ENCODE results near the gene SLC6A20. TPM values are rescaled to one million over a fixed set of nuclear protein-coding genes. Genes with fewer than 3 reads are reported as not detected.
"Not testable (repeated sequence)": the region's sequence is repeated elsewhere in the genome, so short reads cannot be mapped to it uniquely, and the experiment has no call there.

SLC6A20 gene
- total RNA-seq, 1 donor: 0.10 TPM

DNA sequence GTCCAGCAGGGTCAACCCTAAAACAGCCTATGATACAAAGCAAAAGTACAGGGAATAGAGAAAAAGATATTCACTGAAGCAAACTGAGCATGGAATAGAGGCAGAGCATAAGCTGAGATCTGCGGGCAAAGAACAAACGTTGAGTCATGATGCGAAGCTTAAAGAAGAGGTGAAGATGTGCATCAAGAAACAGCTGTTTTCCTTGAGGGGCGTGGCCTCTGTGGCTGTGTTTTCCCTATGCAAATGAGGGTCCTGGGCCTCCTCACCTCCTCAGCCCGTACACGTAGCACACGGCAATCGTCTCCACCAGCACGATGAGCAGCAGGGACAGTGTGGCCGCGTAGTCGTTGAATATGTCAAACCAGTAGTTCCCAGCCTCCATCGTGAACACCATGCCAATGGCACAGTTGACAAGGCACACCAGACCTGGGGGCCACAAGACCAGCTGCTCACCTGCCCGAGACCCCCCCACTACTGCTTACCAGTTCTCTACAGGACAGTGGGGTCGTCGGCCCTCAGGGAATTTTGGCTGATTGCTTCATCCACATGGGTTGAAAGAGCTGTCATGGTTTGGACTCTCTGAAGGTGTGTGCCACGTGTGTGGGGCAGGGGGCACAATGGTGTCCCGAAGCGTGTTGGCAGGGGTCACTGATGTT is 33.6 kb downstream of the SLC6A20 start:
- Histone ChIP-seq H3K4me1 (ENCODE audit: insufficient read depth, low read length) (no peaks in the 10 kb centered on the region), H3K27me3 (ENCODE audit: insufficient read depth, low read length) (no peaks in the 10 kb centered on the region)

DNA sequence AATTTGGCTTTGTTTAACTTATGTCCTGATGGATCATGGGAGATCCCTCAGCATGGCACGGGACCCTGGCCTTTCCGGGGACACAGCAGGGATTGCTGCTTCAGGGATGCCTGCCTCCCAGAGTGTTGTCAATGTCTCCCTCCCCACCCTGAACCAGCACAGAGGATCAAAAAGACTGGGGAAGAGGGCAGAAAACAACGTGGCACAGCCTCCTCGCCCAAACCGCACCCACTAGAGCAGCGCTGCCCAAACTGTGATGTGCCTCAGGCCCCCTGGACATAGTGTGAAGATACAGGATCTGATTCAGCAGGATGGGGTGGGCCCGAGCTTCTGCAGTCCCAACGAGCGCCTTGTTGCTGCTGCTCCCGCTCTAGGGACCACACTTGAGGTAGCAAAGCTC is 34.5 kb downstream of the SLC6A20 start:
- no peaks in the 10 kb centered on the region for H3K27me3 ChIP-seq (ENCODE audit: insufficient read depth, low read length)
- no peaks in the 10 kb centered on the region for H3K9me3 ChIP-seq (ENCODE audit: low read depth, low read length)
- H3K4me3 ChIP-seq (ENCODE audit: low read length): no peak overlapping the region
- H3K4me1 ChIP-seq (ENCODE audit: insufficient read depth, low read length): no peaks in the 10 kb centered on the region

More for the DNA sequence above, 33.6 kb downstream of the SLC6A20 start:
- H3K4me3 ChIP-seq (ENCODE audit: low read length): no peak overlapping the region
- no peaks in the 10 kb centered on the region for H3K9me3 ChIP-seq (ENCODE audit: low read depth, low read length)

DNA sequence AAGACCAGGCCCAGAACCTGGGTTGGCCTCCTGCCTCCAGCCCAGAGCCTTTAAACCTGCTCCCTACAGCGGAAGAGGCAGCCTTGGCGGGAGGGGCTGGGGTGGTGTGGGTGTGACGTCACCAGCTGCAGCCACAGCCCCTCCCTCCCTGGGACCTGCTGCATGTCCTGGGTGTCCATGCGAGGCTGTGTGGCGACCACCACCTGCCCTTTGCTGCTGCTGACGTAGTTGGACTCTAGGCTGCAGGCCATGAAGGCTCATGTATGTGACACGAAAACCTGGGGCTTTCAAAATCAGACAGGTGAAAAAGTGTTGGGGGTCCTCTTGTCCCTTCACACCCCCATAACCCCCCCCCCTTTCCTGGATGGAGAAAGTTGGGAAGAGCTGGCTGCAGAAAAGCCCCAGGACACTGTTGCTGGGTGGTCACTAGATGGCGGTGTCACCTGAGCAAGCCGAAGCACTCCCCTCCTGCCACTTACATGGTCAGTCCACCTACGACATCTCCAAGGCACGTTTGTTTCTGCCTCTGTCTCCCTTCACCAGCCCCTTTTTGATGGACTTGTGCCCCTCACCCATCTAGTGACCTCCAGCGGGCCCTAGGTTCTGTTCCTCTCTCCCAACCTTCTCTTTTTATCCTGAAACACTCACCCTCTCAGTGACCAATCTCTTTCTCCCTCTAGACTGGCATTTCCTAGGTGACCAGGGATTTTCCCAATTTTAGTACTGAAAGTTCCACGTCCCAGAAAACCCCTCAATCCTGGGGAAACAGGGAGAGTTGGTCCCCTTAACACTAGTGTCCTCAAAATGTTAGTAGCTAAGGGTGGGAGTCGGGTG is 35.2 kb downstream of the SLC6A20 start:
- no peaks in the 10 kb centered on the region for H3K27me3 ChIP-seq (ENCODE audit: insufficient read depth, low read length)
- no peaks in the 10 kb centered on the region for H3K9me3 ChIP-seq (ENCODE audit: low read depth, low read length)
- no peak overlapping the region for H3K4me3 ChIP-seq (ENCODE audit: low read length)
- H3K4me1 ChIP-seq (ENCODE audit: insufficient read depth, low read length): no peaks in the 10 kb centered on the region

DNA sequence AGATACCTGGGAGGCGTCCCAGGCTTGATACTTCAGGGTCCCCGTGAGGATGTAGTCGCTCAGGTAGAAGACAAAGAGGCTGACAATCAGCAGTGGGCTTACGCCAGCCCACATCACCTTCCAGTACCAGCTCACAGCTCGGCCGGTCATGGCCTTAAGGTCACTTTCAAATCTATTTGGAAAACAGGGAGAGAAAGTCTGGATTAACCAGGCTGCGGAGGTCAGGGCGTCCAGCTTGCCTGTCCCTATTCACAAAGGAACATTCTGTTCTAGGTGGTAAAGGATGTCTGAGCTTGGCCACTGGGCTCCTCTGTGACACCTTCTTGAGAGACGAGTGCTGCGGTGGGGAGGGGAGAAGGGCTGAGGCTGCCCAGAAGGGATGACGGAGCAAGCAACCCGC is 36.5 kb downstream of the SLC6A20 start:
- H3K4me1 ChIP-seq (ENCODE audit: insufficient read depth, low read length): no peaks in the 10 kb centered on the region
- no peaks in the 10 kb centered on the region for H3K27me3 ChIP-seq (ENCODE audit: insufficient read depth, low read length)
- H3K4me3 ChIP-seq (ENCODE audit: low read length): no peak overlapping the region
- H3K9me3 ChIP-seq (ENCODE audit: low read depth, low read length): no peaks in the 10 kb centered on the region

DNA sequence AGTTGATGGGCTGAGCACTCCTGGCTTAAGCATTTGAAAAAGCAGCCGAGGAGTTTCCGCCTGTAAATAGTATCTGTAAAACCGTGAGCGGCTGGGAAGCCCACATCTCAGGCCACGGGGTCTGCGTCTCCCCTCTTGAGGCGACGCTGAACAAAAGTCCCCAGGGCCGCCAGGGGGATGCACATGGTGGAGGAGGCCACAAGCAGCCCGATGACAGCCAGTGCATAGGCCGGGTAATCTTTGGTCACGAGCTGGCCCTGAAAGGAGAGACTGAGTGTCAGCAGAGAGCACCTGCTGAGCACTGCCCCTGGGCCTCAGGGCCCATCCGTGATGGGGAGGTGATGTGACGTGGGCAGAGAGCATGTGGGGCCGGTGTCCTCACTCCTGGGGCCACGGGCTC is 37.5 kb downstream of the SLC6A20 start:
- H3K27me3 ChIP-seq (ENCODE audit: insufficient read depth, low read length): no peaks in the 10 kb centered on the region
- no peaks in the 10 kb centered on the region for H3K4me1 ChIP-seq (ENCODE audit: insufficient read depth, low read length)
- no peak overlapping the region for H3K4me3 ChIP-seq (ENCODE audit: low read length)
- H3K9me3 ChIP-seq (ENCODE audit: low read depth, low read length): no peaks in the 10 kb centered on the region

- not testable (repeated sequence) for H3K9me3 ChIP-seq (ENCODE audit: low read depth, low read length); H3K4me1 ChIP-seq (ENCODE audit: insufficient read depth, low read length); H3K27me3 ChIP-seq (ENCODE audit: insufficient read depth, low read length); H3K4me3 ChIP-seq (ENCODE audit: low read length)
Observed at GRCh38 chr3:45757141-45757540, 39.2 kb downstream of the SLC6A20 start.

DNA sequence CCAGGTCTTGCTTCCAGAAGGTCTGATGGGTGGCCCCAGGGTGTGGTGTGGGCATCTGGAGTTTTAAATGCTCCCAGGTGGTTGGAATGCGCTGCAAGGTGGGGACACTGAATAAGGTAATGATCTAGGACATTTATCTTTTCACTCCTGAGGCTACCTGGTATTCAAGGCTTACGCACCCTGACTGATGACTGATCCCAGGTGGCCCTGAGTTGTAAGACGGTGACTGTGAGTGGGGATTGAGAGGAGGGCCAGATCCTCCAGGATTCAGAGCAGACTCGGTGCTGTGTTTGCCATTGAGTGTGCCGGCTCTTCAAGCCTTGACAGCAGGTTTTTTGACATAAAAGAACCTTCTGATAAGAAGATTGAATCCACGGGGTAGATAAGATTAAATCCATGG is 40.3 kb downstream of the SLC6A20 start:
- no peaks in the 10 kb centered on the region for H3K9me3 ChIP-seq (ENCODE audit: low read depth, low read length)
- no peaks in the 10 kb centered on the region for H3K27me3 ChIP-seq (ENCODE audit: insufficient read depth, low read length)
- no peaks in the 10 kb centered on the region for H3K4me1 ChIP-seq (ENCODE audit: insufficient read depth, low read length)
- H3K4me3 ChIP-seq (ENCODE audit: low read length): no peak overlapping the region

DNA sequence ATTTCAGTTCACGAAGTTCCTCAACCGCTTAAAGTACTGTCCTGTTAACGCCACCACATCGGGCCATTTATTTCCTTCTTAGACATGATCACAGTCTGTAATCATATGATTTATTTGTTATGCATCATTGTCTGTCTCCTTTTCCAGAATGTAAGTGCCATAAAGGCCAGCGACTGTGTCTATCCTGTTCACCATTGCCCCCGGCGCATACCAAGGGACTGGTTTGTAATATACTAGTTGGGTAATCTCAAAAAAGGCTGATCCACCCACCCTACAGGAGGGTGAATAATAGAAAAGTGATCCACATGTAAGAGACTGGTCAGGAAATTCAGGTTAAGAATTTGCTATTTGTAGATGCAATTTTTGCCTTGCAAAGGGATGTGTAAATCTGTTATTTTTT is 41.9 kb downstream of the SLC6A20 start:
- H3K27me3 ChIP-seq (ENCODE audit: insufficient read depth, low read length): no peaks in the 10 kb centered on the region
- H3K4me3 ChIP-seq (ENCODE audit: low read length): no peak overlapping the region
- no peaks in the 10 kb centered on the region for H3K4me1 ChIP-seq (ENCODE audit: insufficient read depth, low read length)
- H3K9me3 ChIP-seq (ENCODE audit: low read depth, low read length): no peaks in the 10 kb centered on the region

DNA sequence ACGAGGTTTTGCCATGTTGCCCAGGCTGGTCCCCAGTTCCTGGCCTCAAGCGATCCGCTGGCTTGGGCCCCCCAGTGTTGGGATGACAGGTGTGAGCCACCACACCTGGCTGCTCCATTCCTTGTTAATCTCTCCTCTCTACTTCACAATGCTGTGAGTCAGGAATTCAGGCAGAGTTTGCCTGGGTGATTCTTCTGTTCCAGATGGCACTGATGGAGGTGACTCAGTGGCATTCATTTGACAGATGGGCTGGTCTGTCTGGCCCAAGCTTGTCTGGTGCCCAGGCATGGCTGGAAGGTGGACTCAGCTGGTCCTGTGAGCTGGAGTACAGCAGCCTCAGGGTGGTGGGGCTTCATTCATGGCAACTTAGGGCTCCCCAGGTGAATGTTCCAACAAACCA is 43.2 kb downstream of the SLC6A20 start:
- H3K27me3 ChIP-seq (ENCODE audit: insufficient read depth, low read length): no peaks in the 10 kb centered on the region
- no peak overlapping the region for H3K4me3 ChIP-seq (ENCODE audit: low read length)
- H3K9me3 ChIP-seq (ENCODE audit: low read depth, low read length): no peaks in the 10 kb centered on the region
- no peaks in the 10 kb centered on the region for H3K4me1 ChIP-seq (ENCODE audit: insufficient read depth, low read length)

DNA sequence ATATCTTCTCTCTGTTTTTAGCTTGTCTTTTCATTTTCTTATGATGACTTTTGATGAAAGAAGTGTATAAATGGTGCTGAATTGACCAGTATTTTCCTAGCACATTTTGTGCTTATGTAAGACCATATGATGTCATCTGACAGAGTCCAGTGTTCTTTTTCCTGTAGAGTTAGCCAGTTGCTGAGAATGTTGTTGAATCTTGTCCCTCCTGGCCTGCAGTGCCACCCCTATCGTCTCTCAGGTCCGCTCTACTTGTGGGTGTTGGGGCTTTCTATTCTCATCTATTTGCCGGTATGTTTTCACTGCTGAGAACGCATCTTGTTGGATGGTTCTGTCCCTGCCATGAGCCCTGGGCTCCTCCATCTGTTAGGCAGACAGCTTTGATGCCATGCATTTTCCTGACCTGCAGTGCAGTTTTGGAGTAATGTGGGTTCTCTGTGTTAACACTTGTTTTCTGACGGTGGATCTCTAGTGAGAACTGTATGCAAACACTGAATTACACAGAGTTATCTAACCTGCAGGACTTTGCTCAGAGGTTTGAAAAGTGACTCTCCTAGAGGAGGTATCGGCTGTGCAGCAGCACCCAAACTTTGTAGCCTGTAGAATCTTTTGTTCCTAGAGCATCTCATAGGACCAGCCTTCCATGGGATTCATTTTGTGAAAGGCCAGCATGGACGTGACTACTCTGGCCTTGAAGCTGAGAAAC is 44.6 kb downstream of the SLC6A20 start:
- H3K4me1 ChIP-seq (ENCODE audit: insufficient read depth, low read length): no peaks in the 10 kb centered on the region
- no peaks in the 10 kb centered on the region for H3K27me3 ChIP-seq (ENCODE audit: insufficient read depth, low read length)
- no peak overlapping the region for H3K4me3 ChIP-seq (ENCODE audit: low read length)
- H3K9me3 ChIP-seq (ENCODE audit: low read depth, low read length): no peaks in the 10 kb centered on the region

- Histone ChIP-seq H3K27me3 (ENCODE audit: insufficient read depth, low read length) (no peaks in the 10 kb centered on the region), H3K4me1 (ENCODE audit: insufficient read depth, low read length) (no peaks in the 10 kb centered on the region), H3K4me3 (ENCODE audit: low read length) (no peak overlapping the region), H3K9me3 (ENCODE audit: low read depth, low read length) (no peaks in the 10 kb centered on the region)
Observed at GRCh38 chr3:45749880-45750279, 46.5 kb downstream of the SLC6A20 start.

DNA sequence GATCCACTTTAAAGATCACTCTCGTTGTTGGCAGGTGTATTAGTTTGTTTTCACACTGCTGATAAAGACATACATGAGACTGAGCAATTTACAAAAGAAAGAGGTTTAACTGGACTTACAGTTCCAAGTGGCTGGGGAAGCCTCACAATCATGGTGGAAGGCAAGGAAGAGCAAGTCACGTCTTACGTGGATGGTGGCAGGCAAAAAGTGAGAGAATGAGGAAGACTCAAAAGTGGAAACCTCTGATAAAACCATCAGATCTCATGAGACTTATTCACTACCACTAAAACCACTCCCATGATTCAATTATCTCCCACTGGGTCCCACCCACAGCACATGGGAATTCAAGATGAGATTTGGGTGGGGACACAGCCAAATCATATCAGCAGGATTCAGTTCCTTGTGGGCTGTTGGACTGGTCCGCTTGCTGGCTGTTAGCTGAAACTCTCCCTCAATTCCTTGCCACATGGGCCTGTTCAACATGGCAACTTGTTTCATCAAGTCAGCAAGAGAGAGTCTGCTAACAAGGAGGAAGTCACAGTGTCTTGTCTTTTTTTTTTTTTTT is 47.2 kb downstream of the SLC6A20 start:
- not testable (repeated sequence) for H3K4me3 ChIP-seq (ENCODE audit: low read length); H3K27me3 ChIP-seq (ENCODE audit: insufficient read depth, low read length); H3K4me1 ChIP-seq (ENCODE audit: insufficient read depth, low read length); H3K9me3 ChIP-seq (ENCODE audit: low read depth, low read length)

DNA sequence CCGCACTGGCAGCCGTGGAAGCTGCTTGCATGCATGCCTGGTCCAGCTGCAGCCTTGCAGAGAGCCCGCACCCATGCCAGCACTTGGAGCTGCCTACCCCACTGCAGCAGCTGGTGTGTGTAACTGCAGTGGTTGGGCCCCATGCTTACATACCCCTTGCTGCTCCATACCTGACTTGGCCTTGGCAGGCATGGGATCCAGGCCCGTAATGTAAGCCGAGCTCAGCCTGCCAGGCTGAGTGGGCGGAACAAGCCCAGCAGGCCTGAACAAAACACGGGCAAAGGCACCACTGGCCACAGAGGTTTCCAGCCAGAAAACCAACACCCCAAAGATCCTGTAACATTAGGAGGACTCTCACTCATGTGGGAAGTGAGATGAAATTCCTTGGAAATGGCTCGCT is 48.3 kb downstream of the SLC6A20 start:
- no peaks in the 10 kb centered on the region for H3K9me3 ChIP-seq (ENCODE audit: low read depth, low read length)
- no peaks in the 10 kb centered on the region for H3K27me3 ChIP-seq (ENCODE audit: insufficient read depth, low read length)
- no peaks in the 10 kb centered on the region for H3K4me1 ChIP-seq (ENCODE audit: insufficient read depth, low read length)

DNA sequence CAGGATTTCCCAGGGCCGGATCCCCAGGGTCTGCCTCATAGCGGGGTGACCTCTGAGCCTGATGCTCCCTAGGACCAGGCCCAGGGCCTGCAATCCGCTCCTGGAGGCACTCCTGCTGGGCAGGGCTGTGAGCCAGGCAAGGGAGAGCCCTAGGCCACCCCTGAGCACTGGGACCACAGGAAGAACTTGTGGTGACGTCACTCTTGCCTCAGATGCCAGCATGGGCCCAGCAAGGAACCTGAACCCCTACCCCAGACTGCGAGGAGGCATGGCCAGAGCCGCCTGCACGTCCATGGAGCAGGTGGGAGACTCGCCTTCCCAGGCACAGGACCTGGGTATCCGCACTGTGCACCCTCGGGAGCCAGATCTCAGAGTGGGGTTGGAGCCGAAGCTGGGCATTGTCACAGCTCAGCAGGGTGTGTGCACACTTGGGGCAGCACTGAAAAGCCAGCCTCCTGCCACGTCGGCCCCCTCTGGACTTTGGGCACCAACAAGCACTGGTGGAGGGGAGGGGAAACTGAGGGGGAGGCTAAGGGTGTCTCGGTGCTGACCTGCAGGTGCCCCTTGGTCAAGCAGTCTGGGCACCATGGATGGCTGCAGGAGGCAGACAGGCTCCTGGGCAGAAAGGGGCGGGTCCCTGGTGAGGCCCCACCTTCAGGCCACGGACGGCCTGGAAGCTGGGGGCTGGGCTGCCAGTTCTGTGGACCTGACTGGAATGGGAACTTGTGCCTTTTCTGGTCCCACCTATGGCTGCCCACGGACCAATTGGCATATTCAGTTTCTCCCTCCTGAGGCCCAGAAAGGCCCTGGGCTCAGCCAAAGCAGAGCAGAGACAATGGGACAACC is 49.3 kb downstream of the SLC6A20 start:
- peaks cover 4% of the 10 kb centered on the region for H3K4me1 ChIP-seq (ENCODE audit: insufficient read depth, low read length)
- H3K27me3 ChIP-seq (ENCODE audit: insufficient read depth, low read length): no peaks in the 10 kb centered on the region
- no peak overlapping the region for H3K4me3 ChIP-seq (ENCODE audit: low read length)
- H3K9me3 ChIP-seq (ENCODE audit: low read depth, low read length): no peaks in the 10 kb centered on the region

More for the DNA sequence above, 48.3 kb downstream of the SLC6A20 start:
- no peak overlapping the region for H3K4me3 ChIP-seq (ENCODE audit: low read length)
